Prostate gland (tissue), 2 donors: ENCODE results near the gene TCF12. TPM values are rescaled to one million over a fixed set of nuclear protein-coding genes. Genes with fewer than 3 reads are reported as not detected.

Source experiments
- DNase-seq: peaks from one replicate; pipeline ENCODE4 v3.0.0-alpha.2; 2019; ENCODE audit warnings: low spot score
- H3K27ac ChIP-seq, 2 donors: fragments of 200-600 bp; sonication (generic); 2 replicates each; pipeline ENCODE4 v1.5.1; 2017 to 2019
- H3K27me3 ChIP-seq: fragments of 200-600 bp; sonication (generic); replicated peaks from 2 replicates; pipeline ENCODE4 v1.5.1; 2019; ENCODE audit not compliant: insufficient read depth
- H3K36me3 ChIP-seq, 2 donors: fragments of 200-600 bp; sonication (generic); 1 replicate in 1 of 2; 2 replicates in 1 of 2; pipeline versions ENCODE4 v1.5.1 to v1.8.1; 2017 to 2019
- H3K4me1 ChIP-seq: fragments of 200-600 bp; sonication (generic); replicated peaks from 2 replicates; pipeline ENCODE4 v1.5.1; 2019
- H3K4me3 ChIP-seq, 2 donors: fragments of 200-600 bp; sonication (generic); 2 replicates each; pipeline ENCODE4 v1.5.1; 2017 to 2019
- H3K9me3 ChIP-seq: fragments of 200-600 bp; sonication (generic); 2 replicates; pipeline ENCODE4 v1.5.1; 2017
- CTCF ChIP-seq, 4 experiments: fragments of 200-600 bp in 2 of 4; fragments of 450-650 bp in 2 of 4; sonication (generic) in 2 of 4; IDR thresholded peaks; 1 replicate in 3 of 4; 2 replicates in 1 of 4; pipeline ENCODE4 v1.5.1; 2016 to 2019; ENCODE audit warnings: antibody characterized with exemption in 4 of 4, mild to moderate bottlenecking in 2 of 4, moderate library complexity in 2 of 4
- POLR2A ChIP-seq: fragments of 450-650 bp; IDR thresholded peaks from one replicate; pipeline ENCODE4 v1.6.1; 2016; ENCODE audit warnings: antibody characterized with exemption, mild to moderate bottlenecking
- POLR2AphosphoS5 ChIP-seq: sonication (generic); formaldehyde crosslinking; IDR thresholded peaks from one replicate; pipeline ENCODE4 v1.6.1; 2017; ENCODE audit warnings: antibody characterized with exemption
- WGBS: methylation state at CpG from one replicate; pipeline ENCODE4 v1.1.5; 2018; 5-methylcytosine and 5-hydroxymethylcytosine counted together
- intact Hi-C: fragments of 100-400 bp; cut with DNase I; formaldehyde crosslinking; loops from one replicate; pipeline ENCODE4 v1.14.2; 2022
- total RNA-seq, 2 donors: library from RNA; depleted of rRNA; stranded (reverse); fragments of >200 nt; gene quantifications; one replicate each; pipeline ENCODE4 v1.1.0, GENCODE V29; 2016

TCF12 gene
- total RNA-seq, 2 donors from 2014 or later, result 95.4 to 123 TPM

GRCh38 chr15:57134851-57135250 is 216.4 kb downstream of the TCF12 start:
- TF ChIP-seq POLR2A (no peak), CTCF (IDR thresholded peaks at IDR 0.05) (no peak)
- H3K4me1 ChIP-seq, result no peaks in the 10 kb centered on the region

GRCh38 chr15:57135800-57136199 is 217.4 kb downstream of the TCF12 start:
- intact Hi-C loops, result loop anchor here (5.0 kb wide), 1 partner anchor 218 kb away; the partner anchor contains the start of gene TCF12

More at GRCh38 chr15:57134851-57135250, 216.4 kb downstream of the TCF12 start:
- no peak overlapping the region for H3K27ac ChIP-seq
- no peaks in the 10 kb centered on the region for H3K27me3 ChIP-seq
- intact Hi-C loops, result loop anchor here (5.0 kb wide), 1 partner anchor 218 kb away; the partner anchor contains the start of gene TCF12
- no peak overlapping the region for H3K4me3 ChIP-seq
- H3K36me3 ChIP-seq, result no peaks in the 10 kb centered on the region
- H3K9me3 ChIP-seq, result no peaks in the 10 kb centered on the region
- DNase-seq, result no peak

GRCh38 chr15:57138349-57138788 is 219.9 kb downstream of the TCF12 start:
- H3K27ac ChIP-seq, result no peak overlapping the region
- intact Hi-C loops, result loop anchor here (5.0 kb wide), 1 partner anchor 221 kb away; the partner anchor contains the start of gene TCF12
- H3K9me3 ChIP-seq, result no peaks in the 10 kb centered on the region
- TF ChIP-seq POLR2A (no peak), POLR2AphosphoS5 (peak; percentile 10), CTCF (IDR thresholded peaks at IDR 0.05) (peak in 3 of 4 experiments; percentile 17 to 60 (median 59))
- H3K27me3 ChIP-seq, result no peaks in the 10 kb centered on the region
- no peak overlapping the region for H3K4me3 ChIP-seq
- no peak for DNase-seq
- H3K36me3 ChIP-seq, result no peaks in the 10 kb centered on the region
- WGBS, result 13% methylated on average over 1 of the region's 1 CpG
- no peaks in the 10 kb centered on the region for H3K4me1 ChIP-seq

More at GRCh38 chr15:57135800-57136199, 217.4 kb downstream of the TCF12 start:
- Histone ChIP-seq H3K4me3 (no peak overlapping the region), H3K4me1 (no peaks in the 10 kb centered on the region), H3K27ac (no peak overlapping the region), H3K36me3 (no peaks in the 10 kb centered on the region), H3K9me3 (no peaks in the 10 kb centered on the region), H3K27me3 (no peaks in the 10 kb centered on the region)
- DNase-seq, result no peak
- TF ChIP-seq POLR2AphosphoS5 (no peak), POLR2A (no peak), CTCF (IDR thresholded peaks at IDR 0.05) (no peak)

- Histone ChIP-seq H3K27me3 (no peaks in the 10 kb centered on the region), H3K4me1 (no peaks in the 10 kb centered on the region), H3K9me3 (no peaks in the 10 kb centered on the region), H3K36me3 (no peaks in the 10 kb centered on the region), H3K4me3 (no peak overlapping the region), H3K27ac (no peak overlapping the region)
- WGBS, result 65% methylated on average over 1 of the region's 1 CpG
- intact Hi-C loops, result loop anchor here (5.0 to 10.0 kb wide), 2 partner anchors 401 to 646 kb away; no protein-coding TSS in a partner anchor
- TF ChIP-seq CTCF (IDR thresholded peaks at IDR 0.05) (no peak), POLR2AphosphoS5 (no peak), POLR2A (no peak)
- no peak for DNase-seq
Measured at GRCh38 chr15:57143511-57144078, 225.2 kb downstream of the TCF12 start.

GRCh38 chr15:57144448-57144847 is 226.0 kb downstream of the TCF12 start:
- Histone ChIP-seq H3K9me3 (no peaks in the 10 kb centered on the region), H3K27me3 (no peaks in the 10 kb centered on the region), H3K4me3 (no peak overlapping the region), H3K4me1 (peaks cover 5% of the 10 kb centered on the region), H3K36me3 (no peaks in the 10 kb centered on the region), H3K27ac (no peak overlapping the region)
- intact Hi-C loops, result loop anchor here (5.0 to 10.0 kb wide), 2 partner anchors 400 to 647 kb away; no protein-coding TSS in a partner anchor
- no peak for DNase-seq
- 59% methylated on average over 5 of the region's 5 CpGs for WGBS
- TF ChIP-seq CTCF (IDR thresholded peaks at IDR 0.05) (no peak), POLR2AphosphoS5 (no peak), POLR2A (no peak)
